ENCODE data around the gene ADK. TPM values are rescaled to one million over a fixed set of nuclear protein-coding genes. Genes with fewer than 3 reads are reported as not detected.

ADK gene
- total and polyA plus RNA-seq, 2 donors (not counting 1 experiment from before 2014, with no cell fraction given), result 25.3 to 47.8 TPM

GRCh38 chr10:74322565-74322964 is 171.5 kb downstream of the ADK start:
- Histone ChIP-seq H3K4me1 (ENCODE audit: control insufficient read depth, extremely low read depth, insufficient read depth, low read length) (no peaks in the 10 kb centered on the region), H3K79me2 (ENCODE audit: control insufficient read depth, insufficient read depth, low read length) (no peaks in the 10 kb centered on the region), H3K36me3 (ENCODE audit: control insufficient read depth, insufficient read depth, low read length) (no peaks in the 10 kb centered on the region), H4K20me1 (ENCODE audit: control insufficient read depth, extremely low read depth, insufficient read depth, low read length) (no peaks in the 10 kb centered on the region), H3K27me3 (ENCODE audit: control insufficient read depth, insufficient read depth, low read length) (no peaks in the 10 kb centered on the region), H3K27ac (ENCODE audit: insufficient read depth, low read length) (no peak overlapping the region), H3K4me2 (ENCODE audit: extremely low read depth, insufficient read depth, low read length) (no peak overlapping the region), H3K4me3 (replicated peaks in 1 of 4; ENCODE audit: control extremely low read depth in 1 of 4, insufficient read depth in 1 of 4, low read depth in 3 of 4, low read length in 4 of 4) (no peak overlapping the region), H3K9ac (ENCODE audit: insufficient read depth, low read length) (no peak overlapping the region), H3K9me3 (ENCODE audit: control insufficient read depth, insufficient read depth, low read depth, low read length) (no peaks in the 10 kb centered on the region), H2AFZ (ENCODE audit: low read length) (no peak overlapping the region)
- no peak for DNase-seq (ENCODE audit: low read depth in 2 of 2)
- TF ChIP-seq CTCF (conservative IDR thresholded peaks at IDR 0.05 in 1 of 2, IDR thresholded peaks at IDR 0.05 in 1 of 2; ENCODE audit: low read depth in 1 of 2, low read length in 2 of 2) (no peak), EZH2 (IDR thresholded peaks at IDR 0.05; ENCODE audit: low read length, missing control alignments) (no peak)

DNA sequence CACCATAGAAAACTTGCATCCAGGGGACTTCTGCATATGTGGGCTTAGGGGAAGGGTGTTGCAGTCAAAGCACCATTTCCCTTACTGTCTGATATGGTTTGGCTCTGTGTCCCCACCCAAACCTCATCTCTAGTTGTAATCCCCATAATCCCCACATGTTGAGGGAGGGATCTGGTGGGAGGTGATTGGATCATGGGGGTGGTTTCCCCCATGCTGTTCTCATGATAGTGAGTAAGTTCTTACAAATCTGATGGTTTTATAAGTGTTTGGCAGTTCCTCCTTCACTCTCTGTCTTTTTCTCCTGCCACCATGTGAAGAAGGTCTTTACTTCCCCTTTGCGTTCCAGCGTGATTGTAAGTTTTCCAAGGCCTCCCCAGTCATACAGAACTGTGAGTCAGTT is 177.4 kb downstream of the ADK start:
- Histone ChIP-seq H3K36me3 (ENCODE audit: control insufficient read depth, insufficient read depth, low read length) (no peaks in the 10 kb centered on the region), H4K20me1 (ENCODE audit: control insufficient read depth, extremely low read depth, insufficient read depth, low read length) (no peaks in the 10 kb centered on the region), H3K4me3 (replicated peaks in 1 of 4; ENCODE audit: control extremely low read depth in 1 of 4, insufficient read depth in 1 of 4, low read depth in 3 of 4, low read length in 4 of 4) (no peak overlapping the region), H3K27me3 (ENCODE audit: control insufficient read depth, insufficient read depth, low read length) (no peaks in the 10 kb centered on the region), H3K4me1 (ENCODE audit: control insufficient read depth, extremely low read depth, insufficient read depth, low read length) (peaks cover 1% of the 10 kb centered on the region), H3K9me3 (ENCODE audit: control insufficient read depth, insufficient read depth, low read depth, low read length) (no peaks in the 10 kb centered on the region), H3K9ac (ENCODE audit: insufficient read depth, low read length) (no peak overlapping the region), H2AFZ (ENCODE audit: low read length) (no peak overlapping the region), H3K4me2 (ENCODE audit: extremely low read depth, insufficient read depth, low read length) (no peak overlapping the region), H3K27ac (ENCODE audit: insufficient read depth, low read length) (no peak overlapping the region), H3K79me2 (ENCODE audit: control insufficient read depth, insufficient read depth, low read length) (no peaks in the 10 kb centered on the region)
- DNase-seq (ENCODE audit: low read depth in 2 of 2), result peak in 1 of 2 donors; percentile 27
- TF ChIP-seq CTCF (conservative IDR thresholded peaks at IDR 0.05 in 1 of 2, IDR thresholded peaks at IDR 0.05 in 1 of 2; ENCODE audit: low read depth in 1 of 2, low read length in 2 of 2) (no peak), EZH2 (IDR thresholded peaks at IDR 0.05; ENCODE audit: low read length, missing control alignments) (no peak)

GRCh38 chr10:74329873-74330272 is 178.9 kb downstream of the ADK start:
- DNase-seq (ENCODE audit: low read depth in 2 of 2), result peak in 1 of 2 donors; percentile 58
- Histone ChIP-seq H3K4me3 (replicated peaks in 1 of 4; ENCODE audit: control extremely low read depth in 1 of 4, insufficient read depth in 1 of 4, low read depth in 3 of 4, low read length in 4 of 4) (no peak overlapping the region), H3K36me3 (ENCODE audit: control insufficient read depth, insufficient read depth, low read length) (no peaks in the 10 kb centered on the region), H3K9ac (ENCODE audit: insufficient read depth, low read length) (no peak overlapping the region), H3K27ac (ENCODE audit: insufficient read depth, low read length) (no peak overlapping the region), H3K4me2 (ENCODE audit: extremely low read depth, insufficient read depth, low read length) (no peak overlapping the region), H3K27me3 (ENCODE audit: control insufficient read depth, insufficient read depth, low read length) (no peaks in the 10 kb centered on the region), H3K9me3 (ENCODE audit: control insufficient read depth, insufficient read depth, low read depth, low read length) (no peaks in the 10 kb centered on the region), H3K4me1 (ENCODE audit: control insufficient read depth, extremely low read depth, insufficient read depth, low read length) (peaks cover 2% of the 10 kb centered on the region), H4K20me1 (ENCODE audit: control insufficient read depth, extremely low read depth, insufficient read depth, low read length) (no peaks in the 10 kb centered on the region), H2AFZ (ENCODE audit: low read length) (no peak overlapping the region), H3K79me2 (ENCODE audit: control insufficient read depth, insufficient read depth, low read length) (no peaks in the 10 kb centered on the region)
- TF ChIP-seq EZH2 (IDR thresholded peaks at IDR 0.05; ENCODE audit: low read length, missing control alignments) (no peak), CTCF (conservative IDR thresholded peaks at IDR 0.05 in 1 of 2, IDR thresholded peaks at IDR 0.05 in 1 of 2; ENCODE audit: low read depth in 1 of 2, low read length in 2 of 2) (no peak)

Data from fibroblast of lung (primary cell).